ENCODE measurements around the gene COX7A2. TPM values are rescaled to one million over a fixed set of nuclear protein-coding genes. Genes with fewer than 3 reads are reported as not detected.

Gene COX7A2
- total RNA-seq, 2 donors from 2014 or later: 50.1 to 139 TPM

GRCh38 chr6:75213732-75214131 is 29.9 kb downstream of the COX7A2 start:
- Histone ChIP-seq H3K4me1 (peaks cover 3% of the 10 kb centered on the region), H3K9me3 (no peaks in the 10 kb centered on the region), H3K27ac (no peak overlapping the region), H3K4me3 (no peak overlapping the region), H3K36me3 (replicated peaks in 1 of 2; ENCODE audit: insufficient read depth in 1 of 2, low read depth in 2 of 2) (no peaks in the 10 kb centered on the region), H3K27me3 (peaks cover 0 to 5% of the 10 kb centered on the region in 2 donors)
- TF ChIP-seq POLR2A (IDR thresholded peaks at IDR 0.05): no peak
- 81 to 83% methylated on average over 2 of the region's 2 CpGs for WGBS, 2 donors
- DNase-seq (no peak), ATAC-seq (no peak)
- intact Hi-C loops (cut with DNase I): loop anchor here (5.0 kb wide), 1 partner anchor 1471 kb away; no protein-coding TSS in a partner anchor

DNA sequence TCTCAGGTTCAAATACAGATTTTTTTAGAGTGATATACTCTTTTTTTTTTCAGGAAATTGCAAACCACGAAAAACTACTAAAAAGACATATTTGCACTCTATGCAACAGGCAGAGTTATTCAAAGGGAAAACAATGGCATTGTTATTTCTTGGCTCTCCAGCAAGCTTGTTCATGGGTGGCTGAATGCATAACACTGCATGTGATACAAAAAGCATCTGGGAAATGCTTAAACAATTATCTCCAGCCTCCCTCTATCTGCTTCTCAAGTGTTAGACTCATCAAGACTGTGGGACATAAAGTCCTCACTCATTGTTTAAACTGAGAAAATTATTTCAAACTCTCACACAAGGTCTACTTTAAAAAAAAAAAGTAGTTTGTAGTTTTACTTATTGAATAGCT is 30.5 kb downstream of the COX7A2 start:
- 18 to 20% methylated on average over 1 of the region's 1 CpG for WGBS, 2 donors
- no peak for ATAC-seq
- TF ChIP-seq POLR2A (IDR thresholded peaks at IDR 0.05): no peak
- TF ChIP-seq, protein P1, sequence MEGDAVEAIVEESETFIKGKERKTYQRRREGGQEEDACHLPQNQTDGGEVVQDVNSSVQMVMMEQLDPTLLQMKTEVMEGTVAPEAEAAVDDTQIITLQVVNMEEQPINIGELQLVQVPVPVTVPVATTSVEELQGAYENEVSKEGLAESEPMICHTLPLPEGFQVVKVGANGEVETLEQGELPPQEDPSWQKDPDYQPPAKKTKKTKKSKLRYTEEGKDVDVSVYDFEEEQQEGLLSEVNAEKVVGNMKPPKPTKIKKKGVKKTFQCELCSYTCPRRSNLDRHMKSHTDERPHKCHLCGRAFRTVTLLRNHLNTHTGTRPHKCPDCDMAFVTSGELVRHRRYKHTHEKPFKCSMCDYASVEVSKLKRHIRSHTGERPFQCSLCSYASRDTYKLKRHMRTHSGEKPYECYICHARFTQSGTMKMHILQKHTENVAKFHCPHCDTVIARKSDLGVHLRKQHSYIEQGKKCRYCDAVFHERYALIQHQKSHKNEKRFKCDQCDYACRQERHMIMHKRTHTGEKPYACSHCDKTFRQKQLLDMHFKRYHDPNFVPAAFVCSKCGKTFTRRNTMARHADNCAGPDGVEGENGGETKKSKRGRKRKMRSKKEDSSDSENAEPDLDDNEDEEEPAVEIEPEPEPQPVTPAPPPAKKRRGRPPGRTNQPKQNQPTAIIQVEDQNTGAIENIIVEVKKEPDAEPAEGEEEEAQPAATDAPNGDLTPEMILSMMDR (IDR thresholded peaks at IDR 0.05): no peak

DNA sequence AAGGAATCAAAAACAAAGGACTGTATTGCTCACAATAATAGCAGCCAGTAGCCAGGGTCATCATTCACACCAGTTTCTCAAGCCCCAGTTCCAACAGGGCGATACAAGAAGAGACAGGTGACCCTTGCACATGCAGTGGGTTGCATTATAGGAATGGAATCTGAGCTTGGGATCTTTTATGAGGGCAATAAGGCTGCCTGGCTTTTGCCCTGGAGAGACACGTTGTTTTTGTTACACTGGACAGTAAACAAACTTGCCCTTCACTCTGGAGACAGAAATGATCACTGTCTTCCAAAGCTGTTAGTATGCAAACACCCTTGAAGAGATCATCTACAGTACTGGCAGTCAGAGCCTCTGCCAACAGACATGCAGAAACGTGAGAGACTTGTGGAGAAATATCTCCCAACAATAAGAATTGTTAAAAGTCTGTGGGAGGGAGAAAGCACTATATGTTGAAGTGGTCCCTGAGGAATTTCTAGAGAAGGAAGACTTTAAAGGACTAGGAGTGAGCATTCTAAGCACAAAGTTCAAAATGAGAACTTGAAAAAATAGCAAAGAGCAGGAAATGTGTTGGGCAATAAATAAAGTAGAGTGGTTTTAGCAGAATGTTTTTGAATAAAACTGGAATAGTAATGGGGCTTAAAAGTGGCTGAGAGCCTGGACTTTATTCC is 31.5 kb downstream of the COX7A2 start:
- H3K27ac ChIP-seq: no peak overlapping the region
- no peak for TF ChIP-seq POLR2A (IDR thresholded peaks at IDR 0.05)
- TF ChIP-seq, protein P1 (IDR thresholded peaks at IDR 0.05): no peak
- DNase-seq: no peak
- intact Hi-C loops (cut with DNase I): loop anchor here (5.0 kb wide), 1 partner anchor 1470 kb away; no protein-coding TSS in a partner anchor
- no peaks in the 10 kb centered on the region for H3K9me3 ChIP-seq
- no peak for ATAC-seq
- WGBS, 2 donors: 15 to 16% methylated on average over 3 of the region's 3 CpGs
- H3K36me3 ChIP-seq (replicated peaks in 1 of 2; ENCODE audit: insufficient read depth in 1 of 2, low read depth in 2 of 2): no peaks in the 10 kb centered on the region
- H3K4me3 ChIP-seq: no peak overlapping the region
- H3K27me3 ChIP-seq: peaks cover 0 to 13% of the 10 kb centered on the region in 2 donors
- H3K4me1 ChIP-seq: peaks cover 13% of the 10 kb centered on the region

More for the DNA sequence above, 30.5 kb downstream of the COX7A2 start:
- Histone ChIP-seq H3K4me1 (peaks cover 6% of the 10 kb centered on the region), H3K27me3 (peaks cover 0 to 5% of the 10 kb centered on the region in 2 donors), H3K4me3 (no peak overlapping the region), H3K9me3 (no peaks in the 10 kb centered on the region), H3K27ac (no peak overlapping the region), H3K36me3 (replicated peaks in 1 of 2; ENCODE audit: insufficient read depth in 1 of 2, low read depth in 2 of 2) (no peaks in the 10 kb centered on the region)
- intact Hi-C loops (cut with DNase I): loop anchor here (5.0 kb wide), 1 partner anchor 1471 kb away; no protein-coding TSS in a partner anchor
- DNase-seq: no peak

DNA sequence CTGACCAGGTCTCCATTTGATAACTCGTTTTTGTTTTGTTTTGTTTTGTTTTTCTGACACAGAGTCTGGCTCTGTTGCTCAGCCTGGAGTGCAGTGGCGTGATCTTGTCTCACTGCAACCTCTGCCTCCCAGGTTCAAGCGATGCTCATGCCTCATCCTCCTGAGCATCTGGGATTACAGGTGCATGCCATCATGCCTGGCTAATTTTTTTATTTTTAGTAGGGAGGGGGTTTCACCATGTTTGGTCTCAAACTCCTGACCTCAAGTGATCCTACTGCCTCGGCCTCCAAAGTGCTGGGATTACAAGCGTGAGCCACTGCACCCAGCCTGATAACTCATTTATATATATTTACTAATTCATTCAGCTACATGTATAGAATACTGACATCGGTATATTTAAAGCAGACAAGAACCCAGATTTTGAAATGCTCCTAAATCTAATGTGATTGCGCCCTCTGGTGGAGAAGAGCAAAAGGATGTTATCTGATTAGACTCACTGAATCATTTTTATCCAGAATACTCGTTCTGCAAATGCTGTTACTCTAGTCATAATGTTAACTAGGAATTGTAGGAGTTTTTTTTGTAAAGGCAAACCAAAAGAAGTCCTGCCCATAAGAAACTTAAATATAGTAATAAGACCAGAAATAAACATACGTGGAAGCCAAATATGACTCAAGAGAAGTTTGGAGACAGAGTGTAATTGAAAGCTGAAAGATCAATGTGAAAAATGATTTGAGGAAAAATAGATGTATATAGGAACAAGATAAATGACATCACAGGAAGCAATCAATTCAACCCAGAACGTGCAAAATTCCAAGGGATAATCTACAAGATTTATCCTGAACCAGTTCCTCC is 32.5 kb downstream of the COX7A2 start:
- H3K36me3 ChIP-seq (replicated peaks in 1 of 2; ENCODE audit: insufficient read depth in 1 of 2, low read depth in 2 of 2): no peaks in the 10 kb centered on the region
- no peak for TF ChIP-seq POLR2A (IDR thresholded peaks at IDR 0.05)
- TF ChIP-seq, protein P1 (IDR thresholded peaks at IDR 0.05): peak; percentile 42 to 83 (median 72)
- 19 to 23% methylated on average over 10 of the region's 10 CpGs for WGBS, 2 donors
- DNase-seq: peak; percentile 58 to 73 (median 66)
- H3K27ac ChIP-seq: no peak overlapping the region
- no peaks in the 10 kb centered on the region for H3K9me3 ChIP-seq
- peaks cover 0 to 22% of the 10 kb centered on the region in 2 donors for H3K27me3 ChIP-seq
- peaks cover 22% of the 10 kb centered on the region for H3K4me1 ChIP-seq
- intact Hi-C loops (cut with DNase I): loop anchor here (5.0 kb wide), 1 partner anchor 1469 kb away; no protein-coding TSS in a partner anchor
- H3K4me3 ChIP-seq: no peak overlapping the region
- ATAC-seq: no peak

DNA sequence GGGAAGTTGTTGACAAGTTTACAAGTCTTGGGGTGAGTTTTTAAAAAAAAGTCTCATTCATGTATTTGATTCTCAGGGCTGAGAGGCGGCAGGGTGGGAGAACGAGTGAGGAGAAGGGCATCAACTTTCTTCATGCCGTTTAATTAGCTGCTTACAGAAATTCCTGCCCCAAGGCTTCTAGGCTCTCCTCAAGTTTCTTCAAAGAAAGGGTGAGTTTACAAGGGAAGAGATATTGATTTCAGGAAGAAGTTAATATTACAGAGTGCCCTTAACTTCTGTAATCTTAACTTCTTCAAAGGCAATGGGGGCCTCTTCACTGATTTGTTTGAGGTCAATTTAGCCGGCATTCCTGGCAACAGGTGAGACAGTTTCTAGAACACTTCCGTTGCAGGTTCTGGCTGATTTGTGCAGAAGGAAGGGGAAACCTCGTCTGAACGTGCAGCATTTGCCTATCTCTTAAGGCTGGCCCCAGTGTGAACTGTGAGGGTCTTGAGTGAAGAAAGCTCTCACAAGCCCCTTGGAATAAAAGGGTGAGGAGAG is 34.3 kb downstream of the COX7A2 start:
- Histone ChIP-seq H3K4me3 (no peak overlapping the region), H3K27ac (no peak overlapping the region), H3K9me3 (no peaks in the 10 kb centered on the region), H3K4me1 (peaks cover 40% of the 10 kb centered on the region), H3K36me3 (replicated peaks in 1 of 2; ENCODE audit: insufficient read depth in 1 of 2, low read depth in 2 of 2) (no peaks in the 10 kb centered on the region), H3K27me3 (peaks cover 0 to 37% of the 10 kb centered on the region in 2 donors)
- 19 to 23% methylated on average over 7 of the region's 7 CpGs for WGBS, 2 donors
- intact Hi-C loops (cut with DNase I): loop anchor here (10.0 kb wide), 2 partner anchors 794 to 1114 kb away; no protein-coding TSS in a partner anchor
- no peak for TF ChIP-seq POLR2A (IDR thresholded peaks at IDR 0.05)
- TF ChIP-seq, protein P1 (IDR thresholded peaks at IDR 0.05): no peak
- no peak for DNase-seq
- no peak for ATAC-seq
